SK-N-SH (cell line): ENCODE results near the gene ZFP36. TPM values are rescaled to one million over a fixed set of nuclear protein-coding genes. Genes with fewer than 3 reads are reported as not detected.

Experiments
- CTCF ChIA-PET: fragments of 300-600, 350-600 bp; formaldehyde crosslinking; extraction: SDS; loops from one replicate; lab custom pipeline; 2021; lab: Yijun Ruan, JAX
- POLR2A ChIA-PET: fragments of 350-600 bp; sonication (Branson Sonifier 250); formaldehyde crosslinking; extraction: SDS; loops from one replicate; lab custom pipeline; 2020; ENCODE audit warnings: antibody characterized with exemption, inconsistent platforms; lab: Yijun Ruan, JAX
- DNase-seq: peaks from one replicate; pipeline ENCODE4 v3.0.0; 2012
- H2AFZ ChIP-seq: fragments of 200-600 bp; sonication (generic); 2 replicates; pipeline ENCODE4 v1.8.1; 2016; ENCODE audit warnings: antibody characterized with exemption, mild to moderate bottlenecking, low read depth
- H3F3A ChIP-seq: fragments of 200-600 bp; sonication (generic); replicated peaks from 2 replicates; pipeline ENCODE3; 2016; ENCODE audit warnings: antibody characterized with exemption, mild to moderate bottlenecking; ENCODE audit not compliant: insufficient read depth
- H3K27ac ChIP-seq, 2 experiments: fragments of 200-500 bp in 1 of 2; fragments of 200-600 bp in 1 of 2; sonication (Bioruptor generic) in 1 of 2; sonication (generic), shearing (Covaris generic) in 1 of 2; 2 replicates each; pipeline versions ENCODE4 v1.5.1 to v1.6.1; 2014 to 2016; ENCODE audit warnings: low read depth in 2 of 2, inconsistent platforms in 1 of 2, low read length in 1 of 2, mild to moderate bottlenecking in 1 of 2, mixed read lengths in 1 of 2
- H3K27me3 ChIP-seq: fragments of 200-600 bp; sonication (generic), shearing (Covaris generic); 2 replicates; pipeline ENCODE4 v1.6.1; 2016; ENCODE audit warnings: mixed run types; ENCODE audit not compliant: insufficient read depth
- H3K36me3 ChIP-seq, 2 experiments: fragments of 200-500 bp in 1 of 2; fragments of 200-600 bp in 1 of 2; sonication (Bioruptor generic) in 1 of 2; sonication (generic) in 1 of 2; replicated peaks in 1 of 2; 2 replicates each; pipeline versions ENCODE3 to v1.5.1; 2014 to 2016; ENCODE audit warnings: low read length in 1 of 2, mild to moderate bottlenecking in 1 of 2; ENCODE audit not compliant: insufficient read depth in 2 of 2, control insufficient read depth in 1 of 2
- H3K4me1 ChIP-seq, 2 experiments: fragments of 200-500 bp in 1 of 2; fragments of 200-600 bp in 1 of 2; sonication (Bioruptor generic) in 1 of 2; sonication (generic), shearing (Covaris generic) in 1 of 2; 2 replicates each; pipeline versions ENCODE4 v1.5.1 to v1.6.1; 2014 to 2016; ENCODE audit warnings: low read depth in 1 of 2, low read length in 1 of 2, mixed run types in 1 of 2; ENCODE audit not compliant: insufficient read depth in 2 of 2, control insufficient read depth in 1 of 2
- H3K4me2 ChIP-seq: fragments of 200-600 bp; sonication (generic), shearing (Covaris generic); 2 replicates; pipeline ENCODE4 v1.6.1; 2017; ENCODE audit warnings: mixed run types
- H3K4me3 ChIP-seq, 2 experiments: fragments of 200-500 bp in 1 of 2; fragments of 200-600 bp in 1 of 2; sonication (Bioruptor generic) in 1 of 2; sonication (generic), shearing (Covaris generic) in 1 of 2; 2 replicates each; pipeline versions ENCODE4 v1.5.1 to v1.8.1; 2014 to 2016; ENCODE audit warnings: low read depth in 2 of 2, inconsistent platforms in 1 of 2, low read length in 1 of 2, mild to moderate bottlenecking in 1 of 2, mixed read lengths in 1 of 2, moderate library complexity in 1 of 2
- H3K79me2 ChIP-seq: fragments of 200-600 bp; sonication (generic); 2 replicates; pipeline ENCODE4 v1.8.1; 2017; ENCODE audit warnings: mild to moderate bottlenecking; ENCODE audit not compliant: insufficient read depth
- H3K9ac ChIP-seq: fragments of 200-600 bp; sonication (generic); 2 replicates; pipeline ENCODE4 v1.6.1; 2017; ENCODE audit warnings: mixed run types
- H3K9me2 ChIP-seq: fragments of 200-600 bp; sonication (generic); 2 replicates; pipeline ENCODE4 v1.6.1; 2017; ENCODE audit warnings: mixed run types
- H3K9me3 ChIP-seq: fragments of 200-600 bp; sonication (generic); 2 replicates; pipeline ENCODE4 v1.6.1; 2017; ENCODE audit warnings: mixed run types, mild to moderate bottlenecking, moderate library complexity
- H4K20me1 ChIP-seq: fragments of 200-600 bp; sonication (generic); 2 replicates; pipeline ENCODE4 v1.6.1; 2017; ENCODE audit warnings: mild to moderate bottlenecking, mixed run types; ENCODE audit not compliant: insufficient read depth
- CTCF ChIP-seq: fragments of 200-600 bp; sonication (generic); IDR thresholded peaks from 2 replicates; pipeline ENCODE4 v1.6.1; 2017; ENCODE audit warnings: antibody characterized with exemption, mild to moderate bottlenecking, moderate library complexity
- ELF1 ChIP-seq: IDR thresholded peaks from 2 replicates; pipeline ENCODE4 v1.4.0; 2012
- EP300 ChIP-seq, 2 experiments: IDR thresholded peaks; 2 replicates each; pipeline versions ENCODE4 v1.4.0 to v1.6.1; 2012; ENCODE audit warnings: borderline replicate concordance in 1 of 2, low read depth in 1 of 2, low read length in 1 of 2
- EZH2phosphoT487 ChIP-seq: fragments of 200-600 bp; sonication (generic); IDR thresholded peaks from 2 replicates; pipeline ENCODE4 v1.6.1; 2017; ENCODE audit warnings: low read depth, mixed run types, mild to moderate bottlenecking, antibody characterized with exemption, moderate library complexity, borderline replicate concordance
- FOSL2 ChIP-seq: IDR thresholded peaks from 2 replicates; pipeline ENCODE4 v1.4.0; 2012; ENCODE audit warnings: low read depth, mild to moderate bottlenecking, moderate library complexity, borderline replicate concordance
- FOXM1 ChIP-seq: IDR thresholded peaks from 2 replicates; pipeline ENCODE4 v1.4.0; 2012; ENCODE audit warnings: low read depth, mild to moderate bottlenecking
- IRF3 ChIP-seq: fragments of 150-350 bp; IDR thresholded peaks from 2 replicates; pipeline ENCODE4 v1.6.1; 2016; ENCODE audit warnings: mild to moderate bottlenecking, low read depth, low read length
- JUND ChIP-seq: IDR thresholded peaks from 2 replicates; pipeline ENCODE4 v1.4.0; 2012
- MXI1 ChIP-seq: IDR thresholded peaks from 2 replicates; pipeline ENCODE4 v1.6.1; 2012; ENCODE audit warnings: mild to moderate bottlenecking, low read depth, low read length, improper control_type of control experiment
- PBX3 ChIP-seq: IDR thresholded peaks from 2 replicates; pipeline ENCODE4; 2012
- POLR2AphosphoS5 ChIP-seq: IDR thresholded peaks from 2 replicates; pipeline ENCODE4 v1.6.1; 2012; ENCODE audit warnings: low read depth, low read length
- RCOR1 ChIP-seq: fragments of 150-350 bp; IDR thresholded peaks from 2 replicates; pipeline ENCODE4 v1.6.1; 2017; ENCODE audit warnings: antibody characterized with exemption, low read length
- REST ChIP-seq: IDR thresholded peaks from 2 replicates; pipeline ENCODE4 v1.6.1; 2012; ENCODE audit warnings: mild to moderate bottlenecking, low read depth, low read length, moderate library complexity
- SIN3A ChIP-seq: IDR thresholded peaks from 2 replicates; pipeline ENCODE4 v1.6.1; 2012; ENCODE audit warnings: low read depth, mild to moderate bottlenecking, low read length, moderate library complexity, borderline replicate concordance
- SMC3 ChIP-seq: IDR thresholded peaks from 2 replicates; pipeline ENCODE4 v1.6.1; 2012; ENCODE audit warnings: low read depth, low read length, improper control_type of control experiment
- TCF12 ChIP-seq: IDR thresholded peaks from 2 replicates; pipeline ENCODE4 v1.4.0; 2012
- USF1 ChIP-seq: IDR thresholded peaks from 2 replicates; pipeline ENCODE4 v1.4.0; 2012; ENCODE audit warnings: low read depth, borderline replicate concordance
- USF2 ChIP-seq: fragments of 150-350 bp; IDR thresholded peaks from 2 replicates; pipeline ENCODE4 v1.6.1; 2017; ENCODE audit warnings: antibody characterized with exemption, low read length, low read depth, borderline replicate concordance
- YY1 ChIP-seq: IDR thresholded peaks from 2 replicates; pipeline ENCODE4 v1.4.0; 2012; ENCODE audit warnings: low read depth, mild to moderate bottlenecking
- ZBTB33 ChIP-seq: IDR thresholded peaks from 2 replicates; pipeline ENCODE4 v1.4.0; 2012; ENCODE audit warnings: low read depth, borderline replicate concordance
- WGBS: methylation state at CpG from one replicate; pipeline ENCODE4 v1.1.6; 2017; ENCODE audit warnings: low lambda C conversion rate; 5-methylcytosine and 5-hydroxymethylcytosine counted together
- polyA plus RNA-seq, 3 experiments: library from polyadenylated mRNA; depleted of rRNA; stranded (reverse); fragments of >200 nt; gene quantifications; 2 replicates each; pipeline ENCODE4 v1.2.3, GENCODE V29; 2012

ZFP36 gene
- polyA plus RNA-seq, 1 of the 3 experiments (the other 2 are of a cell fraction) = 49.3 TPM

- Histone ChIP-seq H3K79me2 (peaks cover 40% of the 10 kb centered on the region), H3K9ac (no peak overlapping the region), H3K36me3 (peaks cover 34 to 56% of the 10 kb centered on the region in 2 experiments), H3K4me1 (peaks cover 5 to 17% of the 10 kb centered on the region in 2 experiments; a peak in 2 of 4 replicates), H3K9me3 (no peaks in the 10 kb centered on the region), H3K9me2 (no peaks in the 10 kb centered on the region), H3K4me3 (no peak overlapping the region), H4K20me1 (no peaks in the 10 kb centered on the region), H3K27me3 (no peaks in the 10 kb centered on the region), H3F3A (peaks cover 11% of the 10 kb centered on the region), H3K27ac (no peak overlapping the region), H2AFZ (no peak overlapping the region), H3K4me2 (no peak overlapping the region)
- ChIA-PET POLR2A (no interaction called here), CTCF (interaction anchor here (4.7 kb wide), 1 partner anchor 25 kb away, joined by 53 read pairs; the partner anchor contains the start of gene PLEKHG2)
- 78% methylated on average over 5 of the region's 5 CpGs for WGBS
- no peak for DNase-seq
- TF ChIP-seq ELF1 = no peak
- TF ChIP-seq USF1 = no peak
- no peak for TF ChIP-seq CTCF
- TF ChIP-seq MXI1 = no peak
- no peak for TF ChIP-seq REST
- TF ChIP-seq PBX3 = no peak
- TF ChIP-seq FOXM1 = no peak
- TF ChIP-seq RCOR1 = no peak
- no peak for TF ChIP-seq EP300 (IDR thresholded peaks at IDR 0.05; ENCODE audit: borderline replicate concordance in 1 of 2, low read depth in 1 of 2, low read length in 1 of 2)
- no peak for TF ChIP-seq YY1
- TF ChIP-seq TCF12 = no peak
- TF ChIP-seq SMC3 = no peak
- TF ChIP-seq USF2 = no peak
- no peak for TF ChIP-seq ZBTB33
- TF ChIP-seq IRF3 = no peak
- no peak for TF ChIP-seq JUND
- TF ChIP-seq POLR2AphosphoS5 = no peak
- TF ChIP-seq EZH2phosphoT487 = no peak
- no peak for TF ChIP-seq SIN3A
- TF ChIP-seq FOSL2 = no peak
Measured at GRCh38 chr19:39388657-39389056, 18.0 kb upstream of the ZFP36 start.
